ENCODE measurements around the gene PMIS2.

The PMIS2 gene

DNA sequence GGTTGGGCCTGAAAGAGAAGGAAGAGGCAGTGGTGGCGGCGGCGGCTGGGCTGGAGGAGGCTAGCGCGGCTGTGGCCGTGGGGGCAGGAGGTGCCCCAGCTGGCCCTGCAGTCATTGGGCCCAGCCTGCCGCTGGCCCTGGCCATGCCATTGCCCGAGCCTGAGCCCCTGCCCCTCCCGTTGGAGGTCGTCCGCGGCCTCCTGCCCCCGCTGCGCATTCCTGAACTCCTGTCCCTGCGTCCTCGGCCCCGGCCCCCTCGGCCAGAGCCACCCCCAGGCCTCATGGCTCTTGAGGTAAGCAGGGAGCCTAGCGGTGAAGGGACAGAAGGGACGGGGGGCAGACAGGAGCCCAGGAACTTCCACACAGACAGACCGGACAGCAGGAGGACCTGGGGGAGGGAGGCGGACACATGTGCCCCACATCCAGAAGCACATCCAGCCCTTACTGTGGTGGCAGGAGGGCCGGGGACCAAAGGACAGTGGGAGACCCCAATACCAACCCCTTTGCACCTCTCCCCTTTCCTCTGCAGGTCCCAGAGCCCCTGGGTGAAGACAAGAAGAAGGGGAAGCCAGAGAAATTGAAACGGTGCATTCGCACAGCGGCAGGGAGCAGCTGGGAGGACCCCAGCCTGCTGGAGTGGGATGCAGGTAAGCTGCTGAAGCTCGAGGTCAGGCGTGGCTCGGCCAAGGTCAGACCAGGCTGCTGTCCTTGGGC lies 47.9 kb downstream of the PMIS2 start:
- DNase-seq = no peak

DNA sequence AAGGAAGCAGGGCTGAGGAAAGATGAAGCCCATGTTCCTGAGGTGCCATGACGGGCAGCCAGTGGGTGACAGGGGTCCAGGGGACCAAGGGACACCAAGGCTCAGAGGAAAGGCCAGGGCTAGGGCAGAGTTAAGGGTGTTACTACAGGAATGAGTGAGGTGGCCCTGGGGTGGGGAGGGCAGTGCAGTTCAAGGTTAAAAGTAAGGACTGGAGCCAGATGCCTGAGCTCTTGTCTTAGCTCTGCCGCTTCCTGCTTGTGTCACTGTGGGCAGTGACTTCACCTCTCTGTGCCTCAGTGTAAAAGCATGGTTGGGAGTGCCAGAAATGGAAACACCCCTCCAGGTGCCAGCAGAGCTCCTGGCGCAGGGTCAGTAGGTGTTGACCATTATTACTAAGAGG lies 50.7 kb downstream of the PMIS2 start:
- no peak for DNase-seq
